Right renal pelvis (tissue), 4 donors: ENCODE measurements around the gene MSI2. TPM values are rescaled to one million over a fixed set of nuclear protein-coding genes. Genes with fewer than 3 reads are reported as not detected.

Experiments
- DNase-seq, 4 donors: peaks; one replicate each; pipeline ENCODE4 v3.0.0-alpha.2; 2013; ENCODE audit warnings: low read depth in 4 of 4, low spot score in 3 of 4, missing footprints in 1 of 4
- polyA plus RNA-seq, 4 donors: library from polyadenylated mRNA; unstranded; fragments of 120-200 nt; gene quantifications; one replicate each; pipeline ENCODE4 v1.2.1, GENCODE V29; 2013; ENCODE audit not compliant: insufficient read length in 4 of 4

MSI2 gene
- polyA plus RNA-seq, 4 donors: 87.4 to 99.4 (median 98.4) TPM

DNA sequence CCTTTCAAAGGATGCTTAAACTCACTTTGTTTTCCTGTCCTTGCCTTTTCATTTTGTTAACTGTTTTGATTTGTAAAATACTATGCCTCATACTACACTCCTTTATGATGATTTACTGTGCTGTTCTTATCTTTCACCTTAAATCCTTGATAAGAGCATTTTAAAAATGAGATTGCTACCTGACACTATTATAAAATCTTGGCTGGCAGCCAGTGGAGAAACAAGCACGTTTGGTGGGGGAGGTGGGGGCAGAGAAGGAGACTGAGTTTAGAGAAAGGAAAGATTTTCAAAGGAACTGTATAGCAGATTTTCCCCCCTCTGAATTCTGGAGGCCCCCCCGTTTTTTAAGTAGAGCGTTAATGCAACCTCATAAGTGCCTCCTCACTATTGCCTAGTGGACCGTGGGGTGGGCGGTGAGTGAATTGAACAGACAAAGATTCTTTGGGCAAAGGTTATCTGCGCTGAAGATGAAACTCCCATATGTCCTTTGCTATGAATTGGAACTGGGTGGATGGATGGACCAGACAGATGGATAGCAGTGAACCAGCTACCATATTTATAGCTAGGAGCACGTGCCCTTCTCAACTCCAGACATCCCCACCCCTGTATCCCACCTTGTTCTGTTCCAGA, 288.6 kb downstream of the MSI2 start:
- no peak for DNase-seq

DNA sequence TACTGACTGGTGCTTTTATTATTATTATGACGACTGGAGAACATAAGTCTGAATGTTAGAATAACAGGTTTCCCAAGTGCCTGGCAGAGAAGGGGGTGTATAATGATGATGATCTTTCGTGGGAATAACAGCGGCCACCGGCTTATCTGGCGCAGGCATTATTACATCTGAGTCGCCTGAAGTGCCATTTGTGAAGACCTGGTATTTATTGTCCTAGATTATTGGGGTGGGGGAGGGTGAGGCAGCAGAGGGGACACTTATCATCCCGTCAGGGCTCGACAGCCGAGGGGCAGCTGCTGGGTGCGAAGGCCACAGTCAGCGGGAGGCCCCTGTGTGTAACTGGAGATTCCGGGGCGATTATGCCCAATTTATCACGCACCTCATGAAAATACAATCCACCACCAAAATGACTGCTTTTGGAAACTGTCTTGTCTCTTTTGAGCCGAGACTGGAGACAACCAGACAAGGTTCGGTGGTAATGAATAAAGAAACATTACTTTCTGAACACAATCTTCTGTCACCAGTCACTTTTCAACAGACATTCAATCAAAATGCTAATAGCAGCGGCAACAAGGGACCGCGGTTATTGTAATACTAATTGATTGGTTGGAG, 289.5 kb downstream of the MSI2 start:
- no peak for DNase-seq

DNA sequence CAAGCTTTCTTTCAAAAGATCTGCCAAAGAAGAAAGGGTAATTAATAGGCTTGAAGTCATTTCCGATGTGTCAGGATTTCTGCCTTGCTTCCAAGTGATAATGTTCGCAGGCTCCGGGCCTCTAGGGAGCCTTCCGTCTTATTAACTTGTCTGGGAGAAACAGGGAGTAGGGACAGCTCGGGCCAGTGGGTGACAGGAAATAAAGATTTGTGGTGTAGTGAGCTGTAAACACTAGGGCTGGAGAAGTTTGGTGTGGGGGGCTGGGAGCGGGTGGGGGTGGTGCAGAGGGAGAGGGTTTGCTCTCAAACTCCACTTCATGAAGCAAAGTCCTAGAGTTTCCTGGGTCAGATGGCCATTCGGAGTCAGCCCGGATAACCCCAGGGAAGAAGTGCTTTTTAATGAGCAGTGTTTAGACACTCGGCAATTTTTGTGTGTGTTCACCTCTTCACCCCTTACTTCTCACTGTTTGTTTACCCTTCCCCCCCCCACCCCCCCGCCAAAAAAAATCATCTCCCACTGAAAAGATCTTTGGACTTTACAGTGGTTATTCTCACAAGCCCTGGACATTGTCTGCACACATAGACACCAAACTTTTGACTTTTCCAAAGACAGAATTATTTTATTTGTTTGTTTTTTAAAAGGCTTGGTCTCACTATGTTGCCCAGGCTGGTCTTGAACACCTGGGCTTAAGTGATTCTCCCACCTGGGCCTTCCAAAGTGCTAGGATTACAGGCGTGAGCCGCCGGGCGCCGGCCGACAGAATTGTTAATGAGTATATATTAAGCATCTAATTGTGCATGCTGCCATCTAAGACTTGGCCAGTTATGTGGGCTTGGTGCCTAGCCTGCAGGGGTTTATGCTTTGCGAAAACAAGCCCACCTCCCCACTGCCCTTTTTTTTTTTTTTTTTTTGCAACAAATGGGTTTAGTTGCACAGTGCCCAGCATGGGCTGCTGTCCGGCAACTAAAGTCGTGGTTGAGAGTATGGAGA, 292.4 kb downstream of the MSI2 start:
- peak in 2 of 4 donors; percentile 78 to 79 for DNase-seq

DNA sequence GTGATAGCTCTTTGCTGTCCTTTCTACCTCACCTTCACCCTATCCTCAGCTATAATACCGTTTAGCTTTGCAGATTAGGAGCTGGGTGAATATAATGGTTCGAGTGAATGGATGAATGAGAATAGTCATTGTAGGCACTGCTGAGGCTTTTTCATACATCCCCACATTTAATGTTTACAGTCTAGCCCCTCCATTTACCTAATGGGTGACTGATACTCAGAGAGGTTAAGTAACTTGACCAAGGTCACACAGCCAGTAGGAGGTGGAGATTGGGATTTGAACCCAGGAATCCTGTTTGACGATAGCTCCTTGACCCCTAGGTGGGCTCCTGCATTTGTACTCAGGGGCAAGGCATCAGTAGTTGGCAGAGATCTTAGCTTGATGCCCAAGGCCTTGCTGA, 293.1 kb downstream of the MSI2 start:
- DNase-seq: no peak

DNA sequence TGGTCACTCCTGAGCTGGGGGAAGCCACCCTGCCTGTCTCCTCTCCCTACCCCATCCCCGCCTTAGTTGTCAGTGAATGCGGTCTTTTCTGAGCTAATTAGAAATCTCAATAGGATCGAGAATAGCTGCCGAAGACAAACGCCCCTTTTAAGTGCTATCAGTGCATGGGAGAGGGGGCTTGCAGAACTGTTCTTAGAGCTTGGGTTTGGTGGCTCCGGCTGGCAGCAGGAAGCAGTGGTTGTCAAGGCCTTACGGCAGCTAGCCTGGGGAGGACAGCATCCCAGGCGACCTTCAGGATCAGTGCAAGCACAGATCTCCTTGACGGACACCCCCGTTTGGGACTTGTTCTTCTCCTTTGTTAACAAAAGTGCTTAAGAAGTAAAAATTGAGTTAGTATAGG, 293.7 kb downstream of the MSI2 start:
- no peak for DNase-seq

DNA sequence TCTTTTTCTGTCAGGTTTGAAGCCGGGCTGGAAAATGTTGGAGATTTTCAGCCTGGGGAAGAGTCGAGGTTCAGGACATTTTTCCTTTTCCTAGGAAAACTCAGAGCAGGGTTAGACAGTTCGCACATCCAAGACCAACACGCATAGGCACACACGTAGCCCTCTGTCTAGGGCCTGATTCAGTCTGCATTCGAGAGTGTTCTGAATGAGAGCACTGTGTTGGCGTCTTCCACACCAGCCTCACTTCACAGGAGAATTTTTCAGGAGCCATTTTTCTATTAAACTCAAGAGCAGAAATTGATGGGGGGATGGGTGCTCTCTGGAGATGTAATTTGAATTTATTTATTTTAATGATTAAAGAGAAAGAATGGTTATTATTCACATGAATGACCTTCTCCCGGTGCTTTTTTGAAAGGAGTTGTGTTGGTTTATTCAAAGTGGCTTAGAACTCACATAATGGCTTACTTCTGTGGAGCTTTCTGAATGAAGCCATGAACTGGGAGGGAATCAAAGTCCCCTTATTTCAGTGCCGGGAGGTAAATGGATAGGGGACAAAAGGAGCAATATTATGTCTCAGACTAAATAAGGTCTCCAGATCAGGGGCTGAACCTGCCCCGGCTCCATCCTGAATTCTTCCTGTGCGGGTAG, 294.5 kb downstream of the MSI2 start:
- no peak for DNase-seq

DNA sequence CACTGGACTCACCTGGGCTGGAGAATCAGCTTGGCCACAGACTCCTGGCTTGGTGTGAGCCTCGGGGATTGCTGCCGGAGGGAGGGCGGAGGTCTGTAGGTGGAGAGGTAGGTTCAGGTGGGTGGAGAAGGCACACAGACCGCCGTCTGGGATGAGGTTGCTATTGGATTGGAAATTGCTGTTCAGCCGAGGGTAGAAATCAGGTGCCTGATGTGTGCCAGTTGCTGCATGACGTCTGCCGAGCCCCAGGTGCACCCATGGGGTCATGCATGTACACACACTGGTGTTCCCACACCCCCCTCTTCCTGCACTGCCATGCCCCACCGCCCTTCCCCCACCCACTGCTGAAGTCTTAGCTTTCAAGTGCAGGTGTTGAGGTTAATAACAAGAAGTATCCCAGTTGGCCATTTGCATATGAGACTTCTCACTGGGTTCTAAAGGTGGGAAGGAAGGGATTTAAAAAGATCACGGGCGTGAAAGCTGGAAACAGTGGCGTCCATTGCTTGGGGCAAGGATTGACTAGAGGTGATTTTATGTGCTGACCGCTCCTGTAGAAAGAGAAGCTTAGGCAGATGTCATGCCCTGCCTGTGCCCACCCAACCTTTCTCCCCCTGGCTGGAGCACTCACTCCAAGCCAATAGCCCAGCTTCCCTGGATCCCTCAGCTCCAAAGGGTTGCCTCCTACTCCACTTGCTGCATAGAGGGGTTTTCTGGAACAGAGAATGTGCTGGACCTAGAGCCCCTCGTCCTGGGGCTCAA, 295.2 kb downstream of the MSI2 start:
- no peak for DNase-seq

DNA sequence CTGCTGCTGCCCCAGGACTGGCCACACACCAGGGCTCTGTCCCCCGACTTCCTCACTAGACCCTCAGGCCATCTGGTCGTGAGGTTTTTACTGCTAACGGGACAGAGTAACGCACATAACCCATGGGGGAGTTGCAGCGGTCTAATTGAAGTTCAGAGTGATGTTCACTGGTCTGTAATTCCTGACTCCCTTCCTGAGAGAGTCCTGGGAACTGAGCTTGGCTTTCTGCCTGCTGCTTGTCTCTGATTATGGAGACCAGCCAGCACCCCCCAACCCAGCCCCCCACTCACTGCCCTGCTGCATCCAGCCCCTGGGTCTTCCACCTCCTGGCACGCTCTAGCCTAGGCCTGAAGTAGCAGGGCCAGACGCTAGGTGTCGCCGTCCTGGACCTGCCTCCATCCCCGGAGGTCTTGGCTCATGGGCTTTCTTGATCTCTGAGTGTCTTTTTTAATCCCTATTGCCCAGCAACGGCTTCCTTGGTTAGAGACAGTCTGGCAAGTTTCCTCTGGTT, 295.8 kb downstream of the MSI2 start:
- DNase-seq: peak in 2 of 4 donors; percentile 60 to 74

DNA sequence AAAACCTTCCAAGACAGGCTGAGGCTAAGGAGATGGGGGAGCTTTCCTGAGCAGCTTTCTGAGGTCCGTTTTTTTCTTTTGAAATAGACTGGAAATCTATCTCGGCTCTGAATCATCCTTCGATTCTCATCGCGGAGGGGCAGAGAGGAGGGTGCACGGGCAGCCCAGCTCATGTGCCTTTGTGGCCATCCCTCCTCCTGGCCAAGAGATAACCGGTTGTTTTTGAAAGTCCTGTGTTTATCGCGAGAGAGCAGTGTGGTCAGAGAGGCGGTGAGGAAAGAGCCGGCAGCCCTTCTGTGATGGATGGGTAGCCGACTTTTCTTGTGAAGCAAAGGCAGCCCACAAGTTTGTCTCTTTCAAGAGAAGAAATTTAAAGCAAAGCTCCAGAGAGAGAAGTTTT, 297.2 kb downstream of the MSI2 start:
- no peak for DNase-seq

DNA sequence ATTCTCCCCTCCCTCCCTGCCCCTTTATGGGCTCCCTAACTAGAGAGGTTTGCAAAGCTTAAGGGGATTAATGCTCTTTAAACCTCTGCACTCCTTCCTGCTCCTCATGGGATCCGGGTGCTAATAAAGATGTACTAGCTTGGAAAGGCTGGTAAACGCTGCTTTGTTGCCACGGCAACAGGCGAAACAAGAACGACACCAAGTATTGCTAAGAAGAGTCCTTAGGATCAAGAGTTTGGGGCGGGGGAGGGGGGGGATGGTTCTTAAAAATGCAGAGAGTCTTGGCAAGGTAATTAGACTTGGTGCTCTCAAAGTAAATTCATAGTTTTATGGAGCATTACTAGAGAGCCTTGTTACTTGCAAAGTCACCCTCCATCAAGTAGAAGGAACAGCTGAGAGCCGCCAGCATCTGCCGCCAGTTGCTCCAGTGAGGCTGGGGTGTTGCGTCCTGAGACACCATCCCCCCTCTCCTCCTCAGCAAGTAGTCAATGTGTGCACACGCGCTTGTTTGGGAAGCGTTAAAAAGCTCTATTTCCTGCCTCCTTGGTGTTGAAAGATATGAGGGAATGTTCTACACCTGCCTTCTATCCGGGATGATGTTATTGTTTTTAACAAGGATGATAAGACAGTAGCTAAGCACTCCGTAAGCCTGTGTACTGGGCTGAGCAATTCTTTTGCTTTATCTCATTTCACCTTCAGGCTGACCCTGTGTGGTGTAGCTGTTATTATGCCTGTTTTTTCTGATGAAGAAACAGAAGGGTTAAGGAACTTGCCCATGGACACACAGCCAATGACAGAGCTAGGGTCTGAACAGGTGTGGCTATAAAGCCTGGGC, 297.9 kb downstream of the MSI2 start:
- DNase-seq: no peak

DNA sequence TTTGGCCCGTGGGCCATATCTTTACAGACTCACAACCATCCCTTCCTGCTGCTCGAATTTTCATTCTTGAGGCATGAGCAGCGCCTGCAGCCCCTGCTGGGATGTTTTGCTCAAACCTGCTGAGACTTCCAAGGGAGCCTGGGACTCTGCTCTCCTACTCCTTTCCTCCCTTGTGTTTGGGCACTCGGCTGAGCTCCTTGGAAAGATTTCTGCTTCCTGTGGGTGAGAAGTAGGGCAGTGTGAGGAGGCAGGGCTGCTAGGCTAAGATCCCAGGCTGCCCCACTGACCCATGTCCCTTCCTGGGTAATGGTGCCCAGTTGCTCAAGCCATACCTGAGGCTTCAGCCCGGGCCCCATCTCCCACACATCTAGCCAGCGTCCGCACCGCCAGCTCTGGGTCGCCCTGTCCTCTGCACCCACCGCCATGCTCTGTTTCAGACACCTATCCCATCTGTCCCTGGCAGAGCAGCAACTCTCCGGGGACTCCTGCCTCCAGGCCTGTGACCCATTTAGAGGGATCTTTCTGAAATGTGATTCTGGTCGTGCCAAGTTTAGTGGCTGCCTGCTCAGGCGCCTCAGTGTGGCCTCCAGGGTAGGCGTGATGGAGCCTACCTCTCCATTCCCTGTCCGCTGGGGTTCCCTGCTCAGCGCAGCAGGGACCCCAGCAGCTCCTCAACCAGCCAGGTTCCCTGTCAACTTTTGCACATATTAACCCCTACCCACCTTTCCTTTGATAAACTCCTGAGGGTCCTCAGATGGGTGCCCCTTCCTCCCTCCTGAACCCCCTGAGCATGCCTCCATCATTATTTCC, 298.7 kb downstream of the MSI2 start:
- DNase-seq: no peak

DNA sequence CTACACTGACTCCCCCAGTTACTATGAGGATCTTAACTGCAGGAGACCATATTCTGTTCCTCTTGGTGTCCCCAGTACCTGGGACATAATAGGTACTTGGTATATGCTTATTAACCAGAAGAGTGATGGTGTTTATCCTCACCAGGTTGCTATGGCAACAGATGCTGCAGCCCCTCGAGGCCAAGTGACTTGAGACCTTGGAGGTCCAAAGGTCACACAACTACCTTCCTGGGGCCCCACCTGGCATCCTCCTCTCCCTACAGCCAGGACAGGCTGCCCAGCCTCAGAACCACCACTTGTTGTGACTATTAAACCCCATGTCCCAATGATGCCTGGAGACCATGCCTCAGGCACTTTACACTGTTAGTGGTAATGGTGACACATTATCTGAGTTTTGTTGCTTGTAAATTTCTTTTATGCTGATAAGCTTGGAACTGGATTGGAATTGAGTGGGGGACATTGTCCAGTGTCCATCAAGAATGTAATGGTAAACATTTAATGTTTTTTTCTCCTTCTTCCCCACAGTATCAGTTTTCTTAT, 299.4 kb downstream of the MSI2 start:
- DNase-seq: no peak

DNA sequence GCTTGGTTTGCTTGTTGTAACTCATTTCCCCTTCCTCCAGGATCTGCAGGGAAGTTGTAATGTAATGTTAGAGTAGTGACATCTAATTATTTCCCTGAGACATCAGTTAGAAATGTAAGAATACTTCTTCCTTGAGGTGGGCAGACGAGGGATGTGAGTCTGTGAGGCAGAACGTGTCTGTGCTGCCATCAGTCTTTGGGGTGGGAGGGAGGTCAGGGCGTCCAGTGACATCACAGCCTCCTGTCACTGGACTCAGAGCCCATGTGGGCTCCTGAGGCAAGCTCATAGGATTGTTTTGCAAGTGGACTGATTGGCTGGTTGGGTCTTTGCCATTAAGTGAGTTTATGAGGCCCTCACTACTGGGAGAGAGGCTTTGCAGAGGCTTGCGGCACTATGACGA, 300.0 kb downstream of the MSI2 start:
- DNase-seq: no peak

DNA sequence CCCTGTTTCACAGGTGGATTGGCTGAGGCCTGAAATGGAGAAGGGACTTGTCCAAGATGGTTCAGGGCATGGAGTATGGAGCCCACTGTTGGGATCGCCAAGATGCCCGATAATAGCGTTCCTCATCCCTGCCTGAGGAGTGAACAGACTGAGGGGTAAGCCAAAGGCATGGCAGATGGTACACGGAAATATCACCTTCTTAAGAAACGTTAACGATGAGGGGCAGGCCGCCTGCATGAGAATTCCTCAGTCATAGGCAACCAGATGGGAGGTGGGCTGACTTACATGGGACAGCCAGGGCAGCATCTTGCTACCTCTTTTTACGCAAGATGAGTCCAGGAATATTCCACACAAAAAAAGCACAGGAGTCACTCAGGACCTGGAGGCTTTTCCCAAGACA, 300.7 kb downstream of the MSI2 start:
- no peak for DNase-seq

DNA sequence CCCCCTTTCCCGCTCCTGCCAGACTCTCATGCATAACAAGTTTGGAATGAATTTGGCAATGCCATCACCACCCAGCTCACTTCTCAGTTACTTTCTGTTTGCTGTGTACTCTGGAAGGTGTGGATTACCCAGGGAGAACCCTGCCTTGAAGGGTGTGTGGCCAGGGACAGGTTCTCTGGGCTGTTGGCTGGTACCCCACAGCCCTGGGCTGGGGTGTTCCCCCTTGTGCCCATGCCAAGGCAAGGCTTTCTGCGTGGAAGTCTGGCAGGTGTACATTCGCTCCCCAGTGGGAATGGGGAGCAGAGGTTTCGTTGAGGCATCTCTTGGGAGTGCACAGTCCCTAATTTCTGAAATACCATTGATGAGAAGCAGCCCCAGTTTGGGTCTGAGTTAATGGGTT, 301.1 kb downstream of the MSI2 start:
- DNase-seq: no peak

DNA sequence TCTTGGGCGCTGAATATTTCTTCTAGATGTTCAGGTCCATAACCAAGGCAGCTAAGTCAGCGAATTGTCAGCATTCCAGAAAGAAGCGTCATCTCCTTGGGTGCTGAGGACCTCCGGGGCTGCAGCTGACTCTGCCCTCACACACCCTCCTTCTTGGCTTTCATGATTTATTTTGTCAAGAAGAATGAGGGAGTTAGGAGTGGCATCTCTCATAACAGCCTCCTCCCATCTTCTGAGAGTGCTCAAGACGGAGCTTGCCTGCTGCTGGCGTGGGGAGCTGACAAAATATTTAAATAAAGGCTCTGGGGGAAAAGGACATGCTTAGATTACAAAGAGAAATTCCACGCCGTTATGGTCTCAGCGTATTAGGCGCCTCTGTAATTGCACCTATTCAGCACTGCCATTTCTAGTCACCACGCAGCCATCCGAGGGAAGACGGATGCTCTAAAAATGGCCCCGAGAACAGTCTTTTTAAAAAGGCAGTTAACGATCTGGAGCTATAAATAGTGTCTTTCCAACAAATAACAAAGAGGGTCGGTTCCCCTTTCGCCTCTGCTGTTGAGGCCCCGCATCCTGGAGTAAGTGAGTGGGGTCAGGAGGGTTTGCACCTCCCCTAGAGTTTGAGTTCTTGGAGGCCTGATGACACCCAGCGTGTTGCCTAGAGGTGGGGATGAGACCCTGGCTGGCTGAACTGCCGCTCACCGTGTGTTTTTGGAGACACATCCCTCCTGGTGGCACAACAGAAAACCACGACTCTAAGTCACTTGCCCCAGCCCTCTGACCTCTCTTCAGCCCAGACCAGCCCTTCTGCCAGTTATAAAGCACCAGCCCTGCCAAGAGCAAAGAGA, 301.7 kb downstream of the MSI2 start:
- DNase-seq: no peak

DNA sequence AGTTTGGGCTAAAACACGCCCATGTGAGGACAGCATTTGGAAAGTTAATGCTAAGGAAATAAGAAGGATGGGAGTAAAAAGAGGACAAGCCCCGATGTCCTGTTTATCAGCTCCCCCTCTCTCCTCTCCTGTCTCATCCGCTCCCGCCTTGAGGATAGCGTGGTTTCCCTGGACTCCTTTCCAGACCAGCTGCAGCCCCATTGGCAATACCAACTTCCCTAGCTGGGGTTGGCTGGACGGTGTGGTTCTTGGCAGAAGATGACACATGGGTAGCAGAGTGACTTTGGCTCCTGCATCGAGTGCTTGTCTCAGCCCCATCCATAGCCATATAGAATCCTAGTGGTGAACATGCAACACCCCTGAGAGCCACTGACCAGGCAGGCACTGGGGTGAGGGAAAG, 302.9 kb downstream of the MSI2 start:
- no peak for DNase-seq
